WTC11 (cell line): ENCODE measurements around the gene SNX24. TPM values are rescaled to one million over a fixed set of nuclear protein-coding genes. Genes with fewer than 3 reads are reported as not detected.
A peak's percentile ranks its signal among the peaks of the same experiment; 100 is the strongest.

ENCODE experiments used
- AR ChIP-seq: fragments of 250-450 bp; sonication (Bioruptor Pico); IDR thresholded peaks from 2 replicates; pipeline ENCODE4 v1.9.0; 2021; ENCODE audit warnings: mild to moderate bottlenecking
- ARID4B ChIP-seq: sonication (generic); formaldehyde crosslinking; IDR thresholded peaks from 2 replicates; pipeline ENCODE4 v1.8.0; 2023; ENCODE audit warnings: missing genetic modification reagents, mild to moderate bottlenecking, borderline replicate concordance
- ATF1 ChIP-seq: sonication (generic); formaldehyde crosslinking; IDR thresholded peaks from 2 replicates; pipeline ENCODE4 v1.8.1; 2023; ENCODE audit warnings: mild to moderate bottlenecking, moderate library complexity, missing genetic modification reagents
- ATF2 ChIP-seq: sonication (generic); formaldehyde crosslinking; IDR thresholded peaks from 2 replicates; pipeline ENCODE4 v1.8.1; 2022; ENCODE audit warnings: low read depth, missing genetic modification reagents, borderline replicate concordance
- CBFB ChIP-seq: sonication (generic); formaldehyde crosslinking; IDR thresholded peaks from 2 replicates; pipeline ENCODE4 v1.8.1; 2022; ENCODE audit warnings: mild to moderate bottlenecking, low read depth, missing genetic modification reagents
- CDX4 ChIP-seq: fragments of 250-450 bp; sonication (Bioruptor Pico); IDR thresholded peaks from 2 replicates; pipeline ENCODE4 v1.9.0; 2021; ENCODE audit warnings: moderate library complexity, mild to moderate bottlenecking, inconsistent platforms, borderline replicate concordance
- E2F5 ChIP-seq: sonication (generic); formaldehyde crosslinking; IDR thresholded peaks from 2 replicates; pipeline ENCODE4 v1.8.1; 2022; ENCODE audit warnings: mild to moderate bottlenecking, moderate library complexity, missing genetic modification reagents
- ESRRA ChIP-seq: sonication (generic); formaldehyde crosslinking; IDR thresholded peaks from 2 replicates; pipeline ENCODE4 v1.8.1; 2022; ENCODE audit warnings: mild to moderate bottlenecking, missing genetic modification reagents, borderline replicate concordance
- FOXP1 ChIP-seq: sonication (generic); formaldehyde crosslinking; IDR thresholded peaks from 2 replicates; pipeline ENCODE4 v1.8.0; 2022; ENCODE audit warnings: missing genetic modification reagents, mild to moderate bottlenecking, moderate library complexity, borderline replicate concordance
- HMGXB4 ChIP-seq: sonication (generic); formaldehyde crosslinking; IDR thresholded peaks from 2 replicates; pipeline ENCODE4 v1.8.1; 2023; ENCODE audit warnings: mild to moderate bottlenecking, moderate library complexity, missing genetic modification reagents
- JAZF1 ChIP-seq: fragments of 250-450 bp; sonication (Bioruptor Pico); IDR thresholded peaks from 2 replicates; pipeline ENCODE4 v1.9.0; 2021; ENCODE audit warnings: moderate library complexity, mild to moderate bottlenecking, inconsistent platforms
- PRRX2 ChIP-seq: fragments of 250-450 bp; sonication (Bioruptor Pico); IDR thresholded peaks from 2 replicates; pipeline ENCODE4 v1.8.0; 2021; ENCODE audit warnings: mild to moderate bottlenecking
- RORB ChIP-seq: fragments of 250-450 bp; sonication (Bioruptor Pico); IDR thresholded peaks from 2 replicates; pipeline ENCODE4 v1.9.0; 2021; ENCODE audit warnings: mild to moderate bottlenecking
- TP53 ChIP-seq: sonication (generic); formaldehyde crosslinking; IDR thresholded peaks from 2 replicates; pipeline ENCODE4 v1.8.1; 2023; ENCODE audit warnings: mild to moderate bottlenecking, missing genetic modification reagents
- ZBTB21 ChIP-seq: sonication (generic); formaldehyde crosslinking; IDR thresholded peaks from 2 replicates; pipeline ENCODE4 v1.8.1; 2023; ENCODE audit warnings: mild to moderate bottlenecking, missing genetic modification reagents, borderline replicate concordance
- ZBTB43 ChIP-seq: sonication (generic); formaldehyde crosslinking; IDR thresholded peaks from 2 replicates; pipeline ENCODE4 v1.8.1; 2023; ENCODE audit warnings: mild to moderate bottlenecking, missing genetic modification reagents
- ZNF232 ChIP-seq: sonication (generic); formaldehyde crosslinking; IDR thresholded peaks from 2 replicates; pipeline ENCODE4 v1.8.0; 2022; ENCODE audit warnings: mild to moderate bottlenecking, missing genetic modification reagents
- ZNF317 ChIP-seq: sonication (generic); formaldehyde crosslinking; IDR thresholded peaks from 2 replicates; pipeline ENCODE4 v1.8.1; 2023; ENCODE audit warnings: low read depth, mild to moderate bottlenecking, moderate library complexity, missing genetic modification reagents, borderline replicate concordance
- ZNF423 ChIP-seq: fragments of 250-450 bp; sonication (Bioruptor Pico); IDR thresholded peaks from 2 replicates; pipeline ENCODE4 v2.1.2; 2022; ENCODE audit warnings: mild to moderate bottlenecking, moderate library complexity
- ZNF512 ChIP-seq: sonication (generic); formaldehyde crosslinking; IDR thresholded peaks from 2 replicates; pipeline ENCODE4 v1.8.1; 2022; ENCODE audit warnings: missing genetic modification reagents, borderline replicate concordance
- ZSCAN18 ChIP-seq: fragments of 250-450 bp; sonication (Bioruptor Pico); IDR thresholded peaks from 2 replicates; pipeline ENCODE4 v2.1.2; 2022; ENCODE audit warnings: mild to moderate bottlenecking, moderate library complexity
- total RNA-seq: library from RNA; stranded (reverse); gene quantifications from 3 replicates; pipeline ENCODE4 v1.2.3, GENCODE V29; 2021

Gene SNX24
- total RNA-seq, 1 experiment from 2014 or later, result 15.5 TPM

GRCh38 chr5:123036391-123037103 is 191.1 kb downstream of the SNX24 start, which contains the start of gene PPIC (continued):
- TF ChIP-seq RORB (CRISPR knock-in tag) (no peak), ZNF232 (no peak), ATF2 (CRISPR knock-in tag) (no peak), TP53 (CRISPR knock-in tag) (no peak), FOXP1 (CRISPR knock-in tag) (no peak), ZNF512 (no peak), ZNF317 (no peak), ATF1 (no peak), ZSCAN18 (CRISPR knock-in tag) (no peak), ZNF423 (CRISPR knock-in tag) (0 out of 2 replicates have a peak, but pooled peaks have one; percentile 43), CDX4 (CRISPR knock-in tag) (no peak), ZBTB21 (CRISPR knock-in tag) (no peak), ESRRA (CRISPR knock-in tag) (peak; percentile 80), HMGXB4 (CRISPR knock-in tag) (peak; percentile 28; the same call in 1 of the 2 replicates), JAZF1 (no peak), CBFB (CRISPR knock-in tag) (no peak), ZBTB43 (CRISPR knock-in tag) (no peak), ARID4B (CRISPR knock-in tag) (peak; percentile 59; the same call in 1 of the 2 replicates), AR (CRISPR knock-in tag) (no peak), E2F5 (0 out of 2 replicates have a peak, but pooled peaks have one; percentile 66), PRRX2 (no peak)
